ENCODE data around the gene CORO1C. TPM values are rescaled to one million over a fixed set of nuclear protein-coding genes. Genes with fewer than 3 reads are reported as not detected.
"Not testable (repeated sequence)": the region's sequence is repeated elsewhere in the genome, so short reads cannot be mapped to it uniquely, and the experiment has no call there.

CORO1C gene
- total and polyA plus RNA-seq, 4 donors = 23.2 to 58.6 (median 41.9) TPM

DNA sequence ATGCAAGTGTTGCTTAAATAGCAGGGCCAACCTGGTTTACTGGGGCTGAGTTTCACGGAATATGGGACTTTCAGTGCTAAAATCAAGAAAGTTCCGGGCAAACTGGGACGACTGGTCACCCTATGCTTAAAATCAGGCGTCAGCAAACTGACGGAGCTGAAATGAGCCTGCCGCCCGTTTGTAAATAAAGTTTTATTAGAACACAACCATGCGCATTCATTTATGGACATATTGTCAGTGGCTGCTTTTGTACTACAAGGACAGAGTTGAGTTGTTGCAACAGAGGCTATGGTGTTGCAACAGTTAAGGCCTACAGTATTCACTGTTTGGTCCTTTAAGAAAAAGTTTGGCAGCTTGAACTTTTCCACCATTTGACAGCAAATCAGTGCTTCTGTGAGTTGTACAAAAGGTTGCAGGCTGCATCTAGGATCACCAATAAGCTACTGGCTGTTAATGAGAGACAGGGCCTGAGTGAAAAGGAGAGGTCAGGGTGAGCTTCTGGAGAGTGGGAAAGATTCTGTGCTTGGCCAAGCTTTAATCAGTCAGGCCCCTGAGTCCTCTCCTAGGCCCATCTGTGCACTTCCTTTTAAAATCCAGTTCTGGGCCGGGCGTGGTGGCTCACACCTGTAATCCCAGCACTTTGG lies 111.0 kb downstream of the CORO1C start:
- no peak overlapping the region for H3K27ac ChIP-seq (ENCODE audit: low read depth in 1 of 2, low read length in 2 of 2)

DNA sequence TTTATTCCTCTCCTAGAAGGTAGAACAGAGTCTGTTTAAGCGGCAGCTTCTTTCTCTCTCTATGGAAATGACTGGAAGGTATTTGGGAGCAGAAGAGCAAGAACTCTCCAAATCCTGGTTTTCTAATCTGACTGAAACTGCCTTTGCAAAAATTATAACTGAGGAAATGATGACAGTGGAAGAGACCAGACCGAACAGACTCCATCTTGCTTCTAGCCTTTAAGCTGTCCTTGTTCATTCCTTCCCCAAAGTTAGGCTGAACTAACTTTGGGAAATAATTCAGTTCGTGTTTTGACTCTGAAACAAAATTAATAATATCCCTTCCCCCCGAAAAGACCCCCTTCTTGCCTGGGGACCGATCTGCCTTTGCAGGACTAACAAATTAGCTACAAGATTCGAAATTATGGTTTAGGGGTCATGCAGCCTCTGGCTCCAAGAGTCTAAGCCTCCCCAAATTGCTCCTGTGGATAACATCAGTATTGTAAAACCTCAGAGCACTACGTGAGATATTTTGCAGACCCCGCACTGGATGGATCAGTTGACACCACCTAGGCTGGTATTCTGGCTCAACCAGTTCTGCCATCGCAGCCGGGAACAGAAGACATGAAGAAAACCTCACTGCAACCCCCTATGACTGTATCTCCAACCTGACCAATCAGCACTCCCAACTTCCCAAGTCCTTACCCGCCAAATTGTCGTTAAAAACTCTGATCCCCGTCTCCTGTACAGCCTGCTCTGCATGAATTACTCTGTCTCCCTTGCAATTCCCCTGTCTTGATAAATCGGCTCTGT lies 111.8 kb downstream of the CORO1C start:
- DNase-seq (ENCODE audit: low spot score) = no peak
- Histone ChIP-seq H3K36me3 (ENCODE audit: control insufficient read depth in 4 of 4, insufficient read depth in 3 of 4, low read depth in 1 of 4, low read length in 3 of 4) (no peaks in the 10 kb centered on the region), H3K4me3 (ENCODE audit: low read depth in 1 of 3, low read length in 3 of 3) (no peak overlapping the region), H3K27ac (ENCODE audit: low read depth in 1 of 2, low read length in 2 of 2) (no peak overlapping the region), H3K27me3 (ENCODE audit: control insufficient read depth in 4 of 4, insufficient read depth in 4 of 4, low read length in 3 of 4) (no peaks in the 10 kb centered on the region), H3K9me3 (ENCODE audit: control insufficient read depth in 4 of 4, low read length in 3 of 4) (no peaks in the 10 kb centered on the region), H3K9ac (ENCODE audit: low read depth in 1 of 2, low read length in 2 of 2) (no peak overlapping the region), H3K4me1 (ENCODE audit: control insufficient read depth in 4 of 4, insufficient read depth in 4 of 4, low read length in 3 of 4) (peaks cover 0 to 3% (median 0%) of the 10 kb centered on the region in 4 donors)
- 74% methylated on average over 14 of the region's 14 CpGs for WGBS
- TF ChIP-seq EGR1 (IDR thresholded peaks at IDR 0.05; ENCODE audit: low read depth in 2 of 2) (no peak), RAD21 (IDR thresholded peaks at IDR 0.05) (no peak), SP1 (IDR thresholded peaks at IDR 0.05) (no peak), RXRA (IDR thresholded peaks at IDR 0.05) (no peak), FOXA1 (IDR thresholded peaks at IDR 0.05) (no peak), GABPA (IDR thresholded peaks at IDR 0.05 in 1 of 2, conservative IDR thresholded peaks at IDR 0.05 in 1 of 2) (no peak), YY1 (IDR thresholded peaks at IDR 0.05) (no peak), JUND (IDR thresholded peaks at IDR 0.05) (no peak), TAF1 (conservative IDR thresholded peaks at IDR 0.05) (no peak), HNF4G (IDR thresholded peaks at IDR 0.05) (no peak), HNF4A (conservative IDR thresholded peaks at IDR 0.05) (no peak)
- TF ChIP-seq, protein P1, sequence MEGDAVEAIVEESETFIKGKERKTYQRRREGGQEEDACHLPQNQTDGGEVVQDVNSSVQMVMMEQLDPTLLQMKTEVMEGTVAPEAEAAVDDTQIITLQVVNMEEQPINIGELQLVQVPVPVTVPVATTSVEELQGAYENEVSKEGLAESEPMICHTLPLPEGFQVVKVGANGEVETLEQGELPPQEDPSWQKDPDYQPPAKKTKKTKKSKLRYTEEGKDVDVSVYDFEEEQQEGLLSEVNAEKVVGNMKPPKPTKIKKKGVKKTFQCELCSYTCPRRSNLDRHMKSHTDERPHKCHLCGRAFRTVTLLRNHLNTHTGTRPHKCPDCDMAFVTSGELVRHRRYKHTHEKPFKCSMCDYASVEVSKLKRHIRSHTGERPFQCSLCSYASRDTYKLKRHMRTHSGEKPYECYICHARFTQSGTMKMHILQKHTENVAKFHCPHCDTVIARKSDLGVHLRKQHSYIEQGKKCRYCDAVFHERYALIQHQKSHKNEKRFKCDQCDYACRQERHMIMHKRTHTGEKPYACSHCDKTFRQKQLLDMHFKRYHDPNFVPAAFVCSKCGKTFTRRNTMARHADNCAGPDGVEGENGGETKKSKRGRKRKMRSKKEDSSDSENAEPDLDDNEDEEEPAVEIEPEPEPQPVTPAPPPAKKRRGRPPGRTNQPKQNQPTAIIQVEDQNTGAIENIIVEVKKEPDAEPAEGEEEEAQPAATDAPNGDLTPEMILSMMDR (IDR thresholded peaks at IDR 0.05; ENCODE audit: low read depth, low read length, missing input control) = no peak
- TF ChIP-seq, protein P2, sequence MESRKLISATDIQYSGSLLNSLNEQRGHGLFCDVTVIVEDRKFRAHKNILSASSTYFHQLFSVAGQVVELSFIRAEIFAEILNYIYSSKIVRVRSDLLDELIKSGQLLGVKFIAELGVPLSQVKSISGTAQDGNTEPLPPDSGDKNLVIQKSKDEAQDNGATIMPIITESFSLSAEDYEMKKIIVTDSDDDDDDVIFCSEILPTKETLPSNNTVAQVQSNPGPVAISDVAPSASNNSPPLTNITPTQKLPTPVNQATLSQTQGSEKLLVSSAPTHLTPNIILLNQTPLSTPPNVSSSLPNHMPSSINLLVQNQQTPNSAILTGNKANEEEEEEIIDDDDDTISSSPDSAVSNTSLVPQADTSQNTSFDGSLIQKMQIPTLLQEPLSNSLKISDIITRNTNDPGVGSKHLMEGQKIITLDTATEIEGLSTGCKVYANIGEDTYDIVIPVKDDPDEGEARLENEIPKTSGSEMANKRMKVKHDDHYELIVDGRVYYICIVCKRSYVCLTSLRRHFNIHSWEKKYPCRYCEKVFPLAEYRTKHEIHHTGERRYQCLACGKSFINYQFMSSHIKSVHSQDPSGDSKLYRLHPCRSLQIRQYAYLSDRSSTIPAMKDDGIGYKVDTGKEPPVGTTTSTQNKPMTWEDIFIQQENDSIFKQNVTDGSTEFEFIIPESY (IDR thresholded peaks at IDR 0.05) = no peak
- TF ChIP-seq, protein P3, sequence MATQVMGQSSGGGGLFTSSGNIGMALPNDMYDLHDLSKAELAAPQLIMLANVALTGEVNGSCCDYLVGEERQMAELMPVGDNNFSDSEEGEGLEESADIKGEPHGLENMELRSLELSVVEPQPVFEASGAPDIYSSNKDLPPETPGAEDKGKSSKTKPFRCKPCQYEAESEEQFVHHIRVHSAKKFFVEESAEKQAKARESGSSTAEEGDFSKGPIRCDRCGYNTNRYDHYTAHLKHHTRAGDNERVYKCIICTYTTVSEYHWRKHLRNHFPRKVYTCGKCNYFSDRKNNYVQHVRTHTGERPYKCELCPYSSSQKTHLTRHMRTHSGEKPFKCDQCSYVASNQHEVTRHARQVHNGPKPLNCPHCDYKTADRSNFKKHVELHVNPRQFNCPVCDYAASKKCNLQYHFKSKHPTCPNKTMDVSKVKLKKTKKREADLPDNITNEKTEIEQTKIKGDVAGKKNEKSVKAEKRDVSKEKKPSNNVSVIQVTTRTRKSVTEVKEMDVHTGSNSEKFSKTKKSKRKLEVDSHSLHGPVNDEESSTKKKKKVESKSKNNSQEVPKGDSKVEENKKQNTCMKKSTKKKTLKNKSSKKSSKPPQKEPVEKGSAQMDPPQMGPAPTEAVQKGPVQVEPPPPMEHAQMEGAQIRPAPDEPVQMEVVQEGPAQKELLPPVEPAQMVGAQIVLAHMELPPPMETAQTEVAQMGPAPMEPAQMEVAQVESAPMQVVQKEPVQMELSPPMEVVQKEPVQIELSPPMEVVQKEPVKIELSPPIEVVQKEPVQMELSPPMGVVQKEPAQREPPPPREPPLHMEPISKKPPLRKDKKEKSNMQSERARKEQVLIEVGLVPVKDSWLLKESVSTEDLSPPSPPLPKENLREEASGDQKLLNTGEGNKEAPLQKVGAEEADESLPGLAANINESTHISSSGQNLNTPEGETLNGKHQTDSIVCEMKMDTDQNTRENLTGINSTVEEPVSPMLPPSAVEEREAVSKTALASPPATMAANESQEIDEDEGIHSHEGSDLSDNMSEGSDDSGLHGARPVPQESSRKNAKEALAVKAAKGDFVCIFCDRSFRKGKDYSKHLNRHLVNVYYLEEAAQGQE (IDR thresholded peaks at IDR 0.05) = no peak
- TF ChIP-seq, protein P4, sequence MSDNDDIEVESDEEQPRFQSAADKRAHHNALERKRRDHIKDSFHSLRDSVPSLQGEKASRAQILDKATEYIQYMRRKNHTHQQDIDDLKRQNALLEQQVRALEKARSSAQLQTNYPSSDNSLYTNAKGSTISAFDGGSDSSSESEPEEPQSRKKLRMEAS (IDR thresholded peaks at IDR 0.05) = no peak
- TF ChIP-seq, protein P5, sequence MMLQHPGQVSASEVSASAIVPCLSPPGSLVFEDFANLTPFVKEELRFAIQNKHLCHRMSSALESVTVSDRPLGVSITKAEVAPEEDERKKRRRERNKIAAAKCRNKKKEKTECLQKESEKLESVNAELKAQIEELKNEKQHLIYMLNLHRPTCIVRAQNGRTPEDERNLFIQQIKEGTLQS (IDR thresholded peaks at IDR 0.05) = no peak

More for the DNA sequence above, 111.0 kb downstream of the CORO1C start:
- no peaks in the 10 kb centered on the region for H3K36me3 ChIP-seq (ENCODE audit: control insufficient read depth in 4 of 4, insufficient read depth in 3 of 4, low read depth in 1 of 4, low read length in 3 of 4)
- no peaks in the 10 kb centered on the region for H3K9me3 ChIP-seq (ENCODE audit: control insufficient read depth in 4 of 4, low read length in 3 of 4)
- 91% methylated on average over 10 of the region's 10 CpGs for WGBS
- H3K9ac ChIP-seq (ENCODE audit: low read depth in 1 of 2, low read length in 2 of 2) = no peak overlapping the region
- no peak overlapping the region for H3K4me3 ChIP-seq (ENCODE audit: low read depth in 1 of 3, low read length in 3 of 3)
- TF ChIP-seq, protein P4 (IDR thresholded peaks at IDR 0.05) = no peak
- TF ChIP-seq, protein P2 (IDR thresholded peaks at IDR 0.05) = no peak
- no peak for TF ChIP-seq HNF4A (conservative IDR thresholded peaks at IDR 0.05)
- H3K27me3 ChIP-seq (ENCODE audit: control insufficient read depth in 4 of 4, insufficient read depth in 4 of 4, low read length in 3 of 4) = no peaks in the 10 kb centered on the region
- H3K4me1 ChIP-seq (ENCODE audit: control insufficient read depth in 4 of 4, insufficient read depth in 4 of 4, low read length in 3 of 4) = peaks cover 0 to 3% (median 0%) of the 10 kb centered on the region in 4 donors
- no peak for DNase-seq (ENCODE audit: low spot score)

DNA sequence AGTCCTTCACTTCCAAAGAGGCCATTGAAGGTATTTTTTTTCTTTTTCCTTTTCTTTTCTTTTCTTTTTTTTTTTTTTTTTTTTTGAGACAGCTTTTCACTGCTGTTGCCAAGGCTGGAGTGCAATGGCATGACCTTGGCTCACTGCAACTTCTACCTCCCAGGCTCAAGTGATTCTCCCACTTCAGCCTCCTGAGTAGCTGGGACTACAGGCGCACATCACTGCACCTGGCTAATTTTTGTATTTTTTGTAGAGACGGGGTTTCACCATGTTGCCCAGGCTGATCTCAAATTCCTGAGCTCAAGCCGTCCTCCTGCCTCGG lies 112.4 kb downstream of the CORO1C start:
- not testable (repeated sequence) for H3K4me1 ChIP-seq (ENCODE audit: control insufficient read depth in 4 of 4, insufficient read depth in 4 of 4, low read length in 3 of 4); H3K9ac ChIP-seq (ENCODE audit: low read depth in 1 of 2, low read length in 2 of 2); H3K27me3 ChIP-seq (ENCODE audit: control insufficient read depth in 4 of 4, insufficient read depth in 4 of 4, low read length in 3 of 4); DNase-seq (ENCODE audit: low spot score); H3K36me3 ChIP-seq (ENCODE audit: control insufficient read depth in 4 of 4, insufficient read depth in 3 of 4, low read depth in 1 of 4, low read length in 3 of 4); H3K4me3 ChIP-seq (ENCODE audit: low read depth in 1 of 3, low read length in 3 of 3); H3K27ac ChIP-seq (ENCODE audit: low read depth in 1 of 2, low read length in 2 of 2); H3K9me3 ChIP-seq (ENCODE audit: control insufficient read depth in 4 of 4, low read length in 3 of 4)
- 80% methylated on average over 4 of the region's 4 CpGs for WGBS

All from liver (tissue), 9 donors.